ENCODE results near the gene CTNNA3.

Gene CTNNA3

DNA sequence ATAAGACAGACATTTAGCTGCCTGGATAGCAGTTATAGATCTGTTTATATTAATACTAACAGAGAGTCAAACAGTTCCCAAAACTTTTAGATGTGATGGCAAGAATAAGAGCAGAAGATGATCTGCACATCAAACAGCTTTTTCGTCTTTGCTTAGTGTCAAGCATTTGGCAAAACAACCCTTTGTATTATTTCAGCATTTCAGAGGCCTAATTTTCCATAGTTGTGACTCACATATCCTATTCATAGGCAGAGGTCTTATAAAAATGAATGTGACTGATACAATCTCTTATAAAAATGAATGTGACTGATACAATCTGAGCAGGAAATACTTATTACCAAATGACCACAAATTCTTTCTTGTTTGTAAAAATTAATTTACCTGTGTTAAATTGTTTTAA, 699.0 kb downstream of the CTNNA3 start:
- DNase-seq = no peak

DNA sequence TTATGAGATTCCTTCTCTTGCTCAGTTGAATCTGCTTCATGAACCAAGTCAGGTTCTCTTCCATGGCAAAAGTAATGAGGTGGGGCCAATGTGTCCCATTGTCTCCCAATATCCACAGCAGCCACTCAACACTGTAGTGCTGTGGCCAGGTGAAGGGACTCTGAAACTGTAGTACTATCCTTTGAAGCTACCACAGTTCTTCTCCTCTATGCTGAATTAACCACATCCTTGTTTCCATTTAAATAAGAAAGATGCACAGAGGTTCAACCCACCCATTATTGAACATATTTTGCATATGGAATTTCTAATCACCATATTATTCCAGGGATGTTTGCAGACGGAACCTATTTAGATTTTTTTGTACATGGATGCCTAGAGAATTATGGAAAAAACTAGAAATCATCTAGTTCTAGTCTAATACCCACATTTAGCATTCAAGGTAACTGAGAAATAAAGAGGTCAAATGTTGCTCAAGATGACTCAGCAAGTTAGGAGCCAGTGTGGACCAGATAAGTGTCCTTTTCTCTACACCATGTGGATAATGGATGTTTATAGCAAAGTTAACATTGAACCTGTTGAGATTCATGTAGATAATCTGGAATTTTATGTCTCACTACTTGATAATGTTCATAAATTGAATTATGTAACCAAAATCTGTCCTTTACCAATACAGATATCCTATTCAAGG, 705.7 kb downstream of the CTNNA3 start:
- no peak for DNase-seq

DNA sequence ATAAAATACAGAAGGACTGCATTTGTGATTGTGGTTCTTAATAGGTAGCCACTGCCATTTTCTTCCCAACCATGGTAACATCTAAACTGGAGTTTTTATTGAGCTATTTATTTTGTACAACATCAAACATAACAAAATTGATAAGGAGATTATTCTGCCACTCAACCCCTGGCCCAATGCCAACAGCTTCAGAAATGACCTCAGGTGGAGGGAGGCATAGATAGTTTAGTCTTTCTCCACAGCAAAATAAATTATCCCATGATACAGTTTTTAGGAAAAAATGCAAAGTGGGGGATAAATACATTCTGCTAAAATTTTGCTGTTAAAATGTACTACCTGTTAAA, 712.5 kb downstream of the CTNNA3 start:
- DNase-seq = no peak

DNA sequence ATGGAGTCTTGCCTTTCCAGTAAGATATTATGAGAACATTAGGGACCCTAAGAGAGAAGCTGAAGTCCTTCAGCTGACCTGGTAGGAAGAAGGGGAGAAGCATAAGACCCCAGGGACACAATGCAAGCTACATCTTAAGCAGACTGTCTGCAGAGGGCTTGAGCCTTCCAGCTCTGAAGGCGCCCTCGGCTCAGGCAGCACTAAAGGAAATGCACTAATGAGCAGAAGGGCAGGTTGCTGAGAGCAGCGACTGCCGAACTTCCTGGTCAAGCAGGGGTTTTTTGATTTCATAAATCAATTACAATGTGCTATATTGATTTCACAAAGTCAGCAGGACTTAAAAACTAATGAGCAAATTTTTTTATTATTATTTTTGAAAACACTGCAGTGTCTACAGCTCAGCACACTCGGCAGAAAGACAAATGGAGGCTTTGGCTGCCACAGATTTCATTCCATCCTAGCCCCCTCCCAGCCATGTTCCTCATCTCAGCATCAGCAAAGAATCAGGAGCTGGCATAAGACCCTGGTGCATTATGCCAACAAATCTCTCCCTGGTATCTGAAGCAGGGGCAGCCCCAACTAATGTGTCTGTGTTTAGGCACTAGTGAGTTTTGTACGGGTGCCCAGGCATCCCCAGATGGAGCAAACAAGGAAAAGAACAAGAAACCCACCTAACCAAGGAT, 713.1 kb downstream of the CTNNA3 start:
- DNase-seq = no peak

DNA sequence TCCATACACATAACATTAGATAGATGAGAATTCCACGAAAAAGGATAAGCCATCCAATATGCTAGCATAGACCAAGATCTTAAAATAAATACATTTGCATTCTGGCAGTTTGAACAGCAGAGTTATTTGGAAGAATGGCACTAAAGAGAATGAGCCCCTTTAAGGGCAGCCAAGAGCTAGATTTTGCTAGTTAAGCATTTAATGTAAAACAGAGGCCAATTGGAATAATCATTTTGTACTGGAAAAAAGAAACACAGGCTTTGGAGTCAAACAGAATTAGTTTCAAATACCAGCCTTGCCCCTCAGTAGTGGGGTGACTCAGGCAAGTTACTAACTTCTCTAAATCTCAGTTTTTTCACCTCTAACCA, 714.0 kb downstream of the CTNNA3 start:
- DNase-seq = no peak

DNA sequence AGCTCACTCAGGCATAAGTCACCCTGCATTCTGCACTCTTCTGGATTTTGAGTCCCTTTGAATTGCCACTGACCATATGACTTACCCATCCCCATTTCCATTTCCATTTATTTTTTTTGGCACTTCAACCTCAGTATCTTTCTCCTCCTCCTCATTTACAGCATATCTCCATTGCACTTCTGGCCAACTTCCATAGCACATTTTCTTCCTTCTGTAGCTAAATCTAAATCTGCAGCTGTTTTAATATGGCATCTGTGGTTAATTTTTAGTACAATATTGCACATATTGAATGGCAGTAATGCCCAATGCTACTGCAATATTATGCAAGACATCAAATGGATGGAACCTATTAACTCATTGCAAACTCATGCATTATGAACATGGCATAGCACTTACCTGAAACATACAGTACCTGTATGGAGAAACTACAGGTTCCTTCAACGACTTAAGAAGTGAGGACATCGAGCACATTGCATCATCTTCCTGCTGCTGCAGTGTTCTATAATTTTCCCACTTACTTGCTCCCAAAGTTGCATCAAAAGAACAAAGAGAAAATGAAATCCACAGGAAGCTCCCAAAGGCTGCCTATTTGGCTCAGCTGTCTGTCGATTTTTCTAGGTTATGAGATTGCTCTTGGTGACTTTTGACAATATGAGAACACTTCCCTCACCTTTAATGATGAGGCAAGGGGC, 714.5 kb downstream of the CTNNA3 start:
- no peak for DNase-seq

DNA sequence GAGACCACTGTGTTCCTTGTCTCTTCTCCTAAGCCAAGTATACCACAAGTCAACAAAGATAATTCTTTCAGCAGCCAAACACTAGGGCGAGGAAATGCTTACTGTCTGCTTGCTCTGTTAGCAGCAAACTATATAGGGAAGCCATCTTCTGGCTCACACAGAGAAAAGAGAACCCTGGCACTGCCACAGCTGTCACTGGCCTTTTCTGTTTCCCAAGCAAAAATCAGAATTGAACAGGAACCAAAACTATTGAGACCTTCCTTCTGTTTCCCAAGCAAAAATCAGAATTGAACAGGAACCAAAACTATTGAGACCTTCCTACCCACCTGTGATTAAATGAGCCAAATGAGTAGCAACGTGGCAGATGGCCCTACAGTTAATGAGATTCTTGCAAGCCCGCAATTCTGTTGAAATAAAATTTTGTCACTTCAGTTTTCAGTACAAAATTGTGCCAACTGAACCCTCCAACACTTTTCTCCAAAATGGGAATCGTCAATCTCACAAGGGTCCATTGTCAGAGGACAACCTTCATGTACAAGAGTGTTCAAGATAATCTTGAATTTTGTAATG, 715.7 kb downstream of the CTNNA3 start:
- DNase-seq = no peak

DNA sequence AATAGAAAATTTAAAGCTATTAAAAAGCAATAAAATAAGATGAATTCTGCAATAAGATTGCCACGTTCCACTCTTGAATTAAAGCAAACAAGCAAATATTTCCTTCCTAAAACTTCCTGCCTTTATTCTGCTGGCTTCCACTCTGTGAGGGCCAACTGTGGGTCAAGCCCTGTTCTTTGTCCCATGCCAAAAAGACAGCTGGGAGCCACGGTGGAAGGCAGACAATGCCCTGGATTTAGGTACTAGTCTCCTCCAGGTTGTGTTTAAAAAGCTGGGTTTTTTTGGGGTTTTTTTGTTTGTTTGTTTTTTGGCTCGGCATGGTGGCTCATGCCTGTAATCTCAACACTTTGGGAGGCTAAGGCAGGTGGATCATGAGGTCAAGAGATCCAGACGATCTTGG, 731.0 kb downstream of the CTNNA3 start:
- no peak for DNase-seq

DNA sequence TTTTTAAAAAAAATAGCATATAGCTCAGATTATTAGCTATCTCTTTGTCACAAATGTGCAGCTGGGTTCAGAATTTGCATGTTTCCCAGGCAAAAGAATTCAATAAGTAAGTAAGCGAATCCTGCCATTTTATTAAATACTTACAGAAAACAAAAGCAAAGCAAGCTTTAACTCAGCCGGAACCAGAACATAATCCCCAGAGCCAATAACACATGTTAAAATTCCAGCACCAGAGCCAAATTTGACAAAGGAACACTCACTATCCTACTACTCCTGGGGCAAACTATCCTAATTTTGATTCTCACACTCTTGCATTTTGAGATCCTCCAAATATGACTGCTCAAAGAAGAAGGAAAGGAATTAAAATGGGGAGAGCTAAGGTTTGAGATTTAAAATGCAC, 737.5 kb downstream of the CTNNA3 start:
- DNase-seq = peak; percentile 51

DNA sequence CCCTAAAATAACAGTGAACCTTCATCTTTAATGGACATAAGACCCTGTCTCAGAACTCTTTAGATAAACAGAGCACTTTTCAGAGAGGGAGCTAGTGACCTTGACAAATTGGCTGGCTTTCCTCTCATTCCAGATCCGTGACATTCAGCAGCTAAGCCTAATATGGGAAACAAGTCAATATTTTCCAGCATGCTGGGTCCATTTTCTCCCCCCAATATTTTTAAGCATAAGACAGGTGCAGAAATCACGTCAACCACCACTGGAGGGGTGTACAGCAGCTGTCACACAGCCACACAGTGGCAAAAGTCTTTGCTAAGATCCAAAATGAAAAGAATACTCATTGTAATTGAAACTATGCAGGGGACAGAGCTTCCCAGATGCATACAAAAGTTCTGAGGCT, 744.1 kb downstream of the CTNNA3 start:
- DNase-seq = no peak

DNA sequence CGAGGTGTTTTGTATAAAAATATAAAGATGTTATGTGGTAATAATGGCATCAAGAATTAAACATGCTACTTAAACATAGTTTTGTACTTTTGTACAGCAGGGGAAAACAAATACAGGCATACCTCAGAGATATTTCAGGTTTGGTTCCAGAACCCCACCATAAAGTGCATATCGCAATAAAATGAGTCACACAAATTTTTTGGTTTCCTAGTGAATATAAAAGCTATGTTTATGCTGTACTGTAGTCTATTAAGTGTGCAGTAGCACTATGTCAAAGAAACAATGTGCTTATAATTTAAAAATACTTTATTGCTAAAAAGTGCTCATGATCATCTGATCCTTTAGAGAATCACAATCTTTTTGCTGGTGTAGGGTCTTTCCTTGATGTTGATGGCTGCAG, 752.4 kb downstream of the CTNNA3 start:
- no peak for DNase-seq

DNA sequence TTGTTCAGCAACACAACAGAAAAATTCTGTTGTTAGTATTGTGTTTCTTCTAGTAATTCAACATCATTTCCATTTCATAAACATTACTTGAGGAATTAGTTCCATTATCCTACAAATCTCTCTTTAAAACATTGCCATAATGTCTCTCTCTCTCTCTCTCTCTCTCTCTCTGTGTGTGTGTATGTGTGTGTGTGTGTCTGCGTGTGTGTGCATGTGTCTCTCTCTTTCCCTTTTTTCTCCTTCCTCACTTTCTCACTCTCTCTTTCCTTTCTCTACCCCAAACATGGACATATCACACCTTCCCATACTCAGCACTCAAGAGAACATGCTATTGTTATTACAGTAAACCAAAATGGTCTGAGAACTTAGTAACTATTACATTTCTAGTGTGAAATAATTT, 753.6 kb downstream of the CTNNA3 start:
- no peak for DNase-seq

DNA sequence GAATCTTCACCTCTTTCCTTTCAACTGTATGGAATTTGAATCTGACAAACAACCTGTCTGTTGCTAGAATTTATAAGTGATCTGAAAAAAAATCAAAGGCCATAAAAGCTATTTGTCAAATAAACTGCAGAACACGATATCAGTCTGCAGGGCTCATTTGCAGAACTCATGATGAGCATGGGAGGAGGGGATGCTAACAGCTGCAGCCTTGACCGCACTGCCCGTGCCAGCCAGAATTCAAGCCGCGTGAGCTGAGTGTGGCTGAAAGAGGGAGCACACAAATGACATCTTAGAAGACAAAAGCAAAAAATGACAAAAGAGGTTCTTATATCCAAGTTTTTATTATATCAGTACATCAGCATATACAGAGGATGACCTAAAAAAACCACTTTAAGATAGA, 754.5 kb downstream of the CTNNA3 start:
- DNase-seq = peak; percentile 48

DNA sequence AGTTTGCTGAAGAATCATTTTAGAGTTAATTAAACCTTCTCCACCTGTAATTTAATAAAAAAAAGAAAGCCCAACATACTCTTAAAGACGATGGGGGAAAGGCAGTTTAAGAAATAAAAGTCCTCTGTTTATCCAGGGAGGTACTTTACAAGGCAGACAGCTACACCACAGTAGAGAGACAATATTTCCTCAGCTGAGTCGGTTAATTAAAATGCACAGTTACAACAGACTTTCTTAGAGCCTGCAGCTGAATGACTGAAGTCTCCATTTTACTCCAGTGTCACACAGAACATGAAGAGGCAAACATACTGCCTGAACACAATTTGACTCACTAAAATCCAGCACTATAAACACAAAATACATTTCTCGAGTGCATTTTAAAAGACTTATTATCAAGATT, 755.0 kb downstream of the CTNNA3 start:
- no peak for DNase-seq

DNA sequence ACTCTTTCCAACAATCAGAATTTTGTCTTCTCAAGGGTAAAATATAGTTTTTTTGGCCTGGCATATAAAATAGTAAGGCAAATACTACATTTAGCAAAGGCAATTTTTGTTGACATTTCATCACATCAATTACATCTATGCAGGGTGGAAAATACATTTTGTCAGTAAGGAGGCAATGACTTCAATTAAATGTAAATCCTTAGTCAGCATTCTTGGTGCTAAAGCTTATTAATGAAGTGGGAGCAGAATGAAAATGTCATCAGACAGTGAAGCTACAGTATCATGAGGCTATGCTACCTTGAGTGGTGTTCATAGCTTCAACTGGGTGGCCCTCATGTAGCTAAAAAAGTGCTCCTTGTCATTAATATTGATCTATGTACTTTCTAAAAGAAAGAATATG, 761.3 kb downstream of the CTNNA3 start:
- no peak for DNase-seq

DNA sequence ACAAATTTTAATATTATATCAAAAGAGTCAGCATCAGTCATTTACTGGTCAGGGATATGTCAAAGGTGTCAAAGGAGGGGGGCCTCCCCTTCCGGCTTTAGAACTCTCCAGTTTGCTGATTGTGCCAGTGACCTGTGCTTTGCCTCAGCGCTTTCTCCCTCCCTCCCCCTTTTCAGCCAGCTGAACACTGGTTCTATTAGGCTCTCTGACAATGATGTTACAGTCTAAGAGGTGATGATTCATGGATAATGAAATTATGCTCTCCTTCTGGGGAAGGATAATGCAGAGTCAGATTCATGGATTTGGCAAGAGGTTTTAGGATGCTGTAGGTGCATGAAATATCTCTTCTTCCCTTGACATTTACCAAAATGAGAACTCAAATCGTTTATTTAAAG, 764.0 kb downstream of the CTNNA3 start:
- no peak for DNase-seq

DNA sequence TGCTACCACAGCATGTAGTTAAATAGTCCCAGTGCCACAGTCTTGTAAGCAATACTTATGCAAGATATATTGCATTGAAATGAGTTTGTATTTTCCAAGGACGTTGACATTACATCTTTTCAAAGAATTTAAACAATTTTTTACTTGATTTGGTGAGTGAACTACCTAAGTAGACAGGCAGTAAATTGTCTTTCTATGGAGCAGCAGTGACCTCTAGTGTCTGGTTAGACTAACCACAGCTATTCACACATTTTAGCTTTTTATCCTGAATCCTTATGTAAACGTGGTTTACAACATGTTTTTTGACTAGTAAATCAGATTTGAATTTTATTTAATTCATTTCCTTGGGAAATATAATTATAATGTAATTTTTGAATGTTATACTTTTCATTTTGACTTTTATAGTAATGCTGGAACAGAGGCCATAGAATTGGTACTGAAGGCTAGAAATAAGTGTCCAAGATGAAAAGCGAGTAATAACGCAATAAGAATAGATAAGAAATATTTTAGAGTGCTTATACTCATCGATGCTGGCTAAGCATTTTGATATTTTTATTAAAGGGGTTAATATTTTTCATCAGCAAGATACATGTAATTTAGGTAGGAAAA, 764.6 kb downstream of the CTNNA3 start:
- DNase-seq = no peak

DNA sequence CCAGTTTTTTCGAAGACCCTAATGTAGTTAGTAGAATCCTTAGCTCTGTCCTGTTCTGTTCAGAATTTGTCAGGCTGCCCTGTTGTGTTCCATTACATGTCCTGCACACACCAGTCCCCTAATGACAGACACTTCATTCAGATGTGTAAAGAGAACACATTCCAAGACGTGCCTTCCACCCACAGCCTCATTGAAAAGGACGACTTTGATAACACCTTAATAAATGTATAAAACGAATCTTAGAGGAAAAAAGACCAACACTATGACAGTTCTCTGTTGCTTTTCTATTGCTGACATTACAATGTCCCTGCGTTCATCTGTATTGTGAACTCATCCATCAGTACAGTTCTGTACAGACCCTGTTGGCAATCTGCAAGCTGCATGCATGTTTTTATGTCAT, 766.6 kb downstream of the CTNNA3 start:
- no peak for DNase-seq

DNA sequence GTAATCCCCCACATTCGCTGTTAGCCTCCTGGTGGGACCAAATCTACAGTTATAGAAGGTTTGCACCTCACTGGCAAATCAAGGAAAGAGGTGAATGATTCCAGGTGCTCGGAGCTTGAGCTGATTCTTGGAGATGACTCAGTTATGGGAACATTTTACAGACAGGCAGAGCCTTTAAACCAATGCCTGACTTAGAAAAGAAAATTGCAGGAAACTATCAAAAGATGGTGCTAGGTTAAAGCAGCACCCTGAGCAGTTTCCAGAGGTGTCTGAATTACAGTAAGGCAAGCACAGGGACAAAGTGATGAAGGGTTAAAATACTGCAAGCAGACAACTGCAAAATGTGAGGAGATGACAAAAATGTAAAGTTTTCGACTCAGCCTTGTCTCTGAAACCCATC, 767.2 kb downstream of the CTNNA3 start:
- no peak for DNase-seq

DNA sequence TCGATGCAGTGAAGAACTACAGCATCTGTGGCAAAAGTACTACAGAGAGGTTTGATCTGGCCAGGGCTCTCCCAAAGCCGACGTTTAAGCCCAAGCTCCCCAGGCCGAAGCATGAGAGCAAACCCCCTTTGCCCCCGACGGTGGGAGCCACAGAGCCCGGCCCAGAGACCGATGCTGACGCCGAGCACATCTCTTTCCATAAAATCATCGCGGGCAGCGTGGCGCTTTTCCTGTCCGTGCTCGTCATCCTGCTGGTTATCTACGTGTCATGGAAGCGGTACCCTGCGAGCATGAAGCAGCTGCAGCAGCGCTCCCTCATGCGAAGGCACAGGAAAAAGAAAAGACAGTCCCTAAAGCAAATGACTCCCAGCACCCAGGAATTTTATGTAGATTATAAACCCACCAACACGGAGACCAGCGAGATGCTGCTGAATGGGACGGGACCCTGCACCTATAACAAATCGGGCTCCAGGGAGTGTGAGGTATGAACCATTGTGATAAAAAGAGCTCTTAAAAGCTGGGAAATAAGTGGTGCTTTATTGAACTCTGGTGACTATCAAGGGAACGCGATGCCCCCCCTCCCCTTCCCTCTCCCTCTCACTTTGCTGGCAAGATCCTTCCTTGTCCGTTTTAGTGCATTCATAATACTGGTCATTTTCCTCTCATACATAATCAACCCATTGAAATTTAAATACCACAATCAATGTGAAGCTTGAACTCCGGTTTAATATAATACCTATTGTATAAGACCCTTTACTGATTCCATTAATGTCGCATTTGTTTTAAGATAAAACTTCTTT, 767.8 kb downstream of the CTNNA3 start:
- DNase-seq = peak; percentile 60

DNA sequence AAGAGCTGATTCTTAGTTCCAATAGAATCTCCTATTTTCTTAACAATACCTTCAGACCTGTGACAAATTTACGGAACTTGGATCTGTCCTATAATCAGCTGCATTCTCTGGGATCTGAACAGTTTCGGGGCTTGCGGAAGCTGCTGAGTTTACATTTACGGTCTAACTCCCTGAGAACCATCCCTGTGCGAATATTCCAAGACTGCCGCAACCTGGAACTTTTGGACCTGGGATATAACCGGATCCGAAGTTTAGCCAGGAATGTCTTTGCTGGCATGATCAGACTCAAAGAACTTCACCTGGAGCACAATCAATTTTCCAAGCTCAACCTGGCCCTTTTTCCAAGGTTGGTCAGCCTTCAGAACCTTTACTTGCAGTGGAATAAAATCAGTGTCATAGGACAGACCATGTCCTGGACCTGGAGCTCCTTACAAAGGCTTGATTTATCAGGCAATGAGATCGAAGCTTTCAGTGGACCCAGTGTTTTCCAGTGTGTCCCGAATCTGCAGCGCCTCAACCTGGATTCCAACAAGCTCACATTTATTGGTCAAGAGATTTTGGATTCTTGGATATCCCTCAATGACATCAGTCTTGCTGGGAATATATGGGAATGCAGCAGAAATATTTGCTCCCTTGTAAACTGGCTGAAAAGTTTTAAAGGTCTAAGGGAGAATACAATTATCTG, 768.6 kb downstream of the CTNNA3 start:
- no peak for DNase-seq

DNA sequence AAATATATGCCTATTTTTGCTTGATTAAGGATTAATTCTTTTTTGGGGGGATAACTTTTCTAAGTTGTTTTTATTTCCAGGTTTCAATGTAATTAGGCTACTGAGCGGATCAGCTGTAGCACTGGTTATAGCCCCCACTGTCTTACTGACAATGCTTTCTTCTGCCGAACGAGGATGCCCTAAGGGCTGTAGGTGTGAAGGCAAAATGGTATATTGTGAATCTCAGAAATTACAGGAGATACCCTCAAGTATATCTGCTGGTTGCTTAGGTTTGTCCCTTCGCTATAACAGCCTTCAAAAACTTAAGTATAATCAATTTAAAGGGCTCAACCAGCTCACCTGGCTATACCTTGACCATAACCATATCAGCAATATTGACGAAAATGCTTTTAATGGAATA, 769.2 kb downstream of the CTNNA3 start:
- DNase-seq = no peak
